Calu3 (cell line): ENCODE results near the gene RAB24. TPM values are rescaled to one million over a fixed set of nuclear protein-coding genes. Genes with fewer than 3 reads are reported as not detected.
"Not testable (repeated sequence)": the region's sequence is repeated elsewhere in the genome, so short reads cannot be mapped to it uniquely, and the experiment has no call there.

Experiments used
- BruUV-seq: library from RNA; stranded (reverse); fragments of 400-500 nt; replicated peaks from 2 replicates; lab custom pipeline; 2021; lab: Mats Ljungman, UMichigan
- CTCF ChIA-PET: fragments of 300-600 bp; sonication (Branson Sonifier 250); formaldehyde crosslinking; loops from one replicate; lab custom pipeline; 2022; ENCODE audit warnings: antibody characterized with exemption; lab: Charles Lee
- DNase-seq: peaks from one replicate; pipeline ENCODE4 v3.0.0; 2022
- H3K27ac Mint-ChIP-seq: one replicate; pipeline ENCODE4 v1.8.0; 2022; ENCODE audit warnings: mixed read lengths; ENCODE audit not compliant: unreplicated experiment
- H3K27me3 Mint-ChIP-seq: one replicate; pipeline ENCODE4 v1.8.0; 2022; ENCODE audit warnings: mixed read lengths; ENCODE audit not compliant: unreplicated experiment
- H3K36me3 Mint-ChIP-seq: one replicate; pipeline ENCODE4 v1.8.0; 2022; ENCODE audit warnings: mild to moderate bottlenecking, moderate library complexity, mixed read lengths; ENCODE audit not compliant: insufficient read depth, unreplicated experiment
- H3K4me1 Mint-ChIP-seq: one replicate; pipeline ENCODE4 v1.8.0; 2022; ENCODE audit warnings: mild to moderate bottlenecking, low read depth, mixed read lengths; ENCODE audit not compliant: unreplicated experiment
- H3K4me3 Mint-ChIP-seq: one replicate; pipeline ENCODE4 v1.8.0; 2022; ENCODE audit warnings: mild to moderate bottlenecking, low read depth, moderate library complexity, mixed read lengths; ENCODE audit not compliant: unreplicated experiment
- H3K9me3 Mint-ChIP-seq: one replicate; pipeline ENCODE4 v1.8.0; 2022; ENCODE audit warnings: low read depth, mixed read lengths; ENCODE audit not compliant: unreplicated experiment
- intact Hi-C: fragments of 100-400 bp; cut with micrococcal nuclease; formaldehyde crosslinking; loops from one replicate; pipeline ENCODE4 v1.10.0; 2022; ENCODE audit not compliant: unreplicated experiment
- total RNA-seq: library from RNA; stranded (reverse); gene quantifications from 2 replicates; pipeline ENCODE4 v1.2.3, GENCODE V29; 2022
- TF ChIP-seq, protein P1 (sequence below): fragments of 200-600 bp; IDR thresholded peaks from one replicate; pipeline ENCODE4 v1.8.0; 2022; ENCODE audit warnings: antibody characterized with exemption; ENCODE audit not compliant: unreplicated experiment

The RAB24 gene
- total RNA-seq, 1 experiment from 2014 or later = 34.0 TPM

DNA sequence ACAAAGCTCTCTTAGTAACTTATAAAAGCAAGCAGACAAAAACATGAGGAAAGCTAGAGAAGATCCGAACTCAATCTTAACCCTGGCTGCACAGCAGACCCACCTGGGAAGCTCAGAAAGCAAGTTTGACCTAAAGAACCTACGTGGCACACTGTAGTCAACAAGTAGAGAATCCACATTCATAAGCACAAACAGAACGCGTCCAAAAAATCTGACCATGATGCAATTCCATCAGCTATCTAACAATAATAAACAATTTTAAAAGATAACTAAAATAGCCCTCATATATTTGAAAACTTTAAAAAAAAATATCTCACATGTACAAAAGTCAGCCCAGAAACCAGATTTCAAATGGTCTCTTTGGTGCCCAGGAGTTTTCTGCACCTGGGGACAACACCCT, 43.3 kb upstream of the RAB24 start:
- intact Hi-C loops = no loop called here
- TF ChIP-seq, protein P1, sequence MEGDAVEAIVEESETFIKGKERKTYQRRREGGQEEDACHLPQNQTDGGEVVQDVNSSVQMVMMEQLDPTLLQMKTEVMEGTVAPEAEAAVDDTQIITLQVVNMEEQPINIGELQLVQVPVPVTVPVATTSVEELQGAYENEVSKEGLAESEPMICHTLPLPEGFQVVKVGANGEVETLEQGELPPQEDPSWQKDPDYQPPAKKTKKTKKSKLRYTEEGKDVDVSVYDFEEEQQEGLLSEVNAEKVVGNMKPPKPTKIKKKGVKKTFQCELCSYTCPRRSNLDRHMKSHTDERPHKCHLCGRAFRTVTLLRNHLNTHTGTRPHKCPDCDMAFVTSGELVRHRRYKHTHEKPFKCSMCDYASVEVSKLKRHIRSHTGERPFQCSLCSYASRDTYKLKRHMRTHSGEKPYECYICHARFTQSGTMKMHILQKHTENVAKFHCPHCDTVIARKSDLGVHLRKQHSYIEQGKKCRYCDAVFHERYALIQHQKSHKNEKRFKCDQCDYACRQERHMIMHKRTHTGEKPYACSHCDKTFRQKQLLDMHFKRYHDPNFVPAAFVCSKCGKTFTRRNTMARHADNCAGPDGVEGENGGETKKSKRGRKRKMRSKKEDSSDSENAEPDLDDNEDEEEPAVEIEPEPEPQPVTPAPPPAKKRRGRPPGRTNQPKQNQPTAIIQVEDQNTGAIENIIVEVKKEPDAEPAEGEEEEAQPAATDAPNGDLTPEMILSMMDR = no peak
- CTCF ChIA-PET = interaction anchor here (0.6 kb wide), 1 partner anchor 139 kb away, joined by 7 read pairs; no protein-coding TSS in a partner anchor
- H3K4me3 Mint-ChIP-seq = peak overlapping the region; percentile 13
- no peak overlapping the region for H3K27ac Mint-ChIP-seq
- no peaks in the 10 kb centered on the region for H3K27me3 Mint-ChIP-seq
- peaks cover 38% of the 10 kb centered on the region for H3K4me1 Mint-ChIP-seq
- H3K9me3 Mint-ChIP-seq = no peaks in the 10 kb centered on the region
- DNase-seq = no peak
- H3K36me3 Mint-ChIP-seq = peaks cover 81% of the 10 kb centered on the region
- no TSS peak for BruUV-seq

DNA sequence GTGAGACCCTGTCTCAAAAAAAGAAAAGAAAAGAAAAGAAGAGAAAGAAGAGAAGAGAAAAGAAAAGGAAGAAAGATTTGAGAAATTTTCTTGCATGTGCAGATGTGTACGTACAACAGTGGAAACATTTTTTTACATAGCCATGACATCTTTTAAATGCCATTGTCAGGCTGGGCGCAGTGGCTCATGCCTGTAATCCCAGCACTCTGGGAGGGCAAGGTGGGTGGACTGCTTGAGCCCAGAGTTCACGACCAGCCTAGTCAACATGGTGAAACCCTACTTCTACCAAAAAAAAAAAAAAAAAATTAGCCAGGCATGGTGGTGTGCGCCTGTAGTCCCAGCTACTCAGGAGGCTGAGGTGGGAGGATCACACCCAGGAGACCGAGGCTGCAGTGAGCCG, 41.4 kb upstream of the RAB24 start:
- intact Hi-C loops = no loop called here
- Mint-ChIP-seq H3K36me3 (peaks cover 75% of the 10 kb centered on the region), H3K4me1 (peaks cover 36% of the 10 kb centered on the region), H3K9me3 (no peaks in the 10 kb centered on the region), H3K4me3 (no peak overlapping the region), H3K27me3 (no peaks in the 10 kb centered on the region), H3K27ac (no peak overlapping the region)
- CTCF ChIA-PET = interaction anchor here (0.7 kb wide), 1 partner anchor 17 kb away, joined by 5 read pairs; no protein-coding TSS in a partner anchor
- DNase-seq = no peak
- no TSS peak for BruUV-seq
- TF ChIP-seq, protein P1 = no peak

DNA sequence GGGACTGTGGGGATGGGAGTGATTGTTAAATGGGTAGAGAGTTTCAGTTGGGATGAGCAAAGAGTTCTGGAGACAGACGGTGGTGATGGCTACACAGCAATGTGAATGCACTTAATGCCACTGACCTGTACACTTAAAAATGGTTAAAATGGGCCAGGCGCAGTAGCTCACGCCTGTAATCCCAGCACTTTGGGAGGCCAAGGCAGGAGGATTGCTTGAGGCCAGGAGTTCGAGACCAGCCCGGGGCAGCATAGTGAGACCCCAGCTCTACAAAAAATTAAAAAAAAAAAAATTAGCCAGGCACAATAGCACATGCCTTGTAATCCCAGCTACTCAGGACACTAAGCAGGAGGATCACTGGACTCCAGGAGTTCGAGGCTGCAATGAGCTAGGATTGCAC, 40.3 kb upstream of the RAB24 start:
- Mint-ChIP-seq H3K27ac (no peak overlapping the region), H3K4me3 (no peak overlapping the region), H3K36me3 (peaks cover 75% of the 10 kb centered on the region), H3K27me3 (no peaks in the 10 kb centered on the region), H3K9me3 (no peaks in the 10 kb centered on the region), H3K4me1 (peaks cover 36% of the 10 kb centered on the region)
- BruUV-seq = no TSS peak
- no peak for DNase-seq
- intact Hi-C loops = no loop called here
- CTCF ChIA-PET = interaction anchor here (0.7 kb wide), 2 partner anchors 25 to 684 kb away, joined by 3 read pairs; no protein-coding TSS in a partner anchor
- TF ChIP-seq, protein P1 = no peak

DNA sequence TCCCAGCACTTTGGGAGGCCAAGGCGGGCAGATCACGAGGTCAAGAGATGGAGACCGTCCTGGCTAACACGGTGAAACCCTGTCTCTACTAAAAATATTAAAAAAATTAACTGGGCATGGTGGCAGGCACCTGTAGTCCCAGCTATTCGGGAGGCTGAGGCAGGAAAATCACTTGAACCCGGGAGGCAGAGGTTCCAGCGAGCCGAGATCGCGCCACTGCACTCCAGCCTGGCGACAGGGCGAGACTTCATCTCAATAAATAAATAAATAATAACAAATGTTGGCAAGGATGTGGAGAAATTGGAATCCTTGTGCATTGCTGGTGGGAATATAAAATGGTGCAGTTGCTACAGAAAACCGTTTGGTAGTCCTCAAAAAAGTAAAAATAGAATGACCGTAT, 39.5 kb upstream of the RAB24 start:
- H3K4me3 Mint-ChIP-seq, H3K9me3 Mint-ChIP-seq, DNase-seq, H3K27ac Mint-ChIP-seq, H3K27me3 Mint-ChIP-seq, BruUV-seq, CTCF ChIA-PET, intact Hi-C loops: not testable (repeated sequence)
- H3K36me3 Mint-ChIP-seq = peaks cover 72% of the 10 kb centered on the region
- H3K4me1 Mint-ChIP-seq = peaks cover 36% of the 10 kb centered on the region

DNA sequence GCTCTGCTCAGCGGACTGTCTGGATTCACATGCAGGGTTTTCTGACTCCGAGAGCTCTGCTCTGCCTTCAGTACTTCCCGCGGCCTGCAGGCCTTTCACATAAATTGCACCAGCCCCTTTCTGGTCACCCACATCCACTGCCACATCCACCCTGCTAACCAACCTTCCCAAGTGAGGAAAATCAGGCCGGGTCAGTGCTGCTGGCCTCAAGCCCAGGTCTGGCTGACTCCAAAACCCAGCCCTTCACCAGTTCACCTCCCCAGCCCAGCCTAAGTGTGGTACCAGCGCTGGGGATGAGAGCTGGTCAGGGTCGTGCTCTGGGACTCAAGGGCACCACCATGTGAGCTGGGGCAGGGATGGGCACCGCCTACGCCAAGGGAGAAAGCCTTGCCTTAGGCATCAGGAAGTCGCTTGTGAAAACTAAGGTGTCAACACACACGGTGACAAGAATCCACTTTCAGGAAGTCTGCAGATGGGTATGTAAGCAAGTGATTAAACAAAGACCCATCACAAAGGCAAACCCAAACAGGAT, 35.7 kb upstream of the RAB24 start:
- intact Hi-C loops = no loop called here
- Mint-ChIP-seq H3K4me1 (peaks cover 31% of the 10 kb centered on the region), H3K4me3 (peak overlapping the region; percentile 56), H3K27ac (peak overlapping the region; percentile 88), H3K9me3 (no peaks in the 10 kb centered on the region), H3K27me3 (no peaks in the 10 kb centered on the region), H3K36me3 (peaks cover 73% of the 10 kb centered on the region)
- DNase-seq = peak; percentile 67
- TF ChIP-seq, protein P1 = no peak
- CTCF ChIA-PET = interaction anchor here (1.0 to 1.3 kb wide), 4 partner anchors 11 to 63 kb away, joined by 3 to 4 read pairs (median 3); no protein-coding TSS in a partner anchor
- BruUV-seq = no TSS peak
